ENCODE results near the gene TOM1.

TOM1 gene

DNA sequence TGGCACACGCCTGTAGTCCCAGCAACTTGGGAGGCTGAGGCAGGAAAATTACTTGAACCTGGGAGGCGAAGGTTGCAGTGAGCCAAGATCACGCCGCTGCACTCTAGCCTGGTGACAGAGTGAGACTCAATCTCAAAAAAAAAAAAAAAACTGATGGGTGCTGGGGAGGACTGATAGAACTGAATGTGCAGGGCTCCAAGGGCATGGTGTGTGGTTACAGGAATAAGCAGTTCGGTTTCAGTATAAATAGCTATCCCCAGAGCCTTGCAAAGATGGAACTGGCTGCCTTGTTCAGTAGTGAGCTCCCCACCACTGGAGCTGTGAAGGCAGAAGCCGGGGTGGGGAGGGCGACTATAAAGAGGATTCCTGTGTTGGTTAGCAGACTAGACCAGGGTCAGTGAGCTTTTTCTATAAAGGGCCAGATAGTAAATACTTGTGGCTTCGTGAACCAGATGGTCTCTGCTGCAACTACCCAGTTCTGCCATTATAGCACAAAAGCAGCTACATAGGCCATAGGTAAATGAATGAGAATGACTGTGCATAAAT, 5.9 kb downstream of the TOM1 start:
- TF ChIP-seq CTCF (IDR thresholded peaks at IDR 0.05; ENCODE audit: low read depth, low read length, missing control alignments), result no peak
- H3K4me3 ChIP-seq (ENCODE audit: low read depth, low read length), result no peak overlapping the region
- in situ Hi-C loops (cut with HindIII; ENCODE audit: low sequenced_read_pairs), result no loop called here
- DNase-seq (ENCODE audit: low read depth), result no peak

GRCh38 chr22:35306350-35306967, 6.8 kb downstream of the TOM1 start:
- TF ChIP-seq CTCF (IDR thresholded peaks at IDR 0.05; ENCODE audit: low read depth, low read length, missing control alignments), result no peak
- H3K4me3 ChIP-seq (ENCODE audit: low read depth, low read length), result no peak overlapping the region
- in situ Hi-C loops (cut with HindIII; ENCODE audit: low sequenced_read_pairs), result no loop called here
- DNase-seq (ENCODE audit: low read depth), result no peak

GRCh38 chr22:35307372-35307771, 7.7 kb downstream of the TOM1 start:
- H3K4me3 ChIP-seq (ENCODE audit: low read depth, low read length), result no peak overlapping the region
- in situ Hi-C loops (cut with HindIII; ENCODE audit: low sequenced_read_pairs), result no loop called here
- no peak for DNase-seq (ENCODE audit: low read depth)
- TF ChIP-seq CTCF (IDR thresholded peaks at IDR 0.05; ENCODE audit: low read depth, low read length, missing control alignments), result no peak

GRCh38 chr22:35307892-35308291, 8.2 kb downstream of the TOM1 start:
- H3K4me3 ChIP-seq (ENCODE audit: low read depth, low read length), result no peak overlapping the region
- in situ Hi-C loops (cut with HindIII; ENCODE audit: low sequenced_read_pairs), result no loop called here
- DNase-seq (ENCODE audit: low read depth), result no peak
- no peak for TF ChIP-seq CTCF (IDR thresholded peaks at IDR 0.05; ENCODE audit: low read depth, low read length, missing control alignments)

GRCh38 chr22:35308480-35309021, 8.9 kb downstream of the TOM1 start:
- in situ Hi-C loops (cut with HindIII; ENCODE audit: low sequenced_read_pairs), result no loop called here
- no peak for TF ChIP-seq CTCF (IDR thresholded peaks at IDR 0.05; ENCODE audit: low read depth, low read length, missing control alignments)
- no peak overlapping the region for H3K4me3 ChIP-seq (ENCODE audit: low read depth, low read length)
- DNase-seq (ENCODE audit: low read depth), result no peak

DNA sequence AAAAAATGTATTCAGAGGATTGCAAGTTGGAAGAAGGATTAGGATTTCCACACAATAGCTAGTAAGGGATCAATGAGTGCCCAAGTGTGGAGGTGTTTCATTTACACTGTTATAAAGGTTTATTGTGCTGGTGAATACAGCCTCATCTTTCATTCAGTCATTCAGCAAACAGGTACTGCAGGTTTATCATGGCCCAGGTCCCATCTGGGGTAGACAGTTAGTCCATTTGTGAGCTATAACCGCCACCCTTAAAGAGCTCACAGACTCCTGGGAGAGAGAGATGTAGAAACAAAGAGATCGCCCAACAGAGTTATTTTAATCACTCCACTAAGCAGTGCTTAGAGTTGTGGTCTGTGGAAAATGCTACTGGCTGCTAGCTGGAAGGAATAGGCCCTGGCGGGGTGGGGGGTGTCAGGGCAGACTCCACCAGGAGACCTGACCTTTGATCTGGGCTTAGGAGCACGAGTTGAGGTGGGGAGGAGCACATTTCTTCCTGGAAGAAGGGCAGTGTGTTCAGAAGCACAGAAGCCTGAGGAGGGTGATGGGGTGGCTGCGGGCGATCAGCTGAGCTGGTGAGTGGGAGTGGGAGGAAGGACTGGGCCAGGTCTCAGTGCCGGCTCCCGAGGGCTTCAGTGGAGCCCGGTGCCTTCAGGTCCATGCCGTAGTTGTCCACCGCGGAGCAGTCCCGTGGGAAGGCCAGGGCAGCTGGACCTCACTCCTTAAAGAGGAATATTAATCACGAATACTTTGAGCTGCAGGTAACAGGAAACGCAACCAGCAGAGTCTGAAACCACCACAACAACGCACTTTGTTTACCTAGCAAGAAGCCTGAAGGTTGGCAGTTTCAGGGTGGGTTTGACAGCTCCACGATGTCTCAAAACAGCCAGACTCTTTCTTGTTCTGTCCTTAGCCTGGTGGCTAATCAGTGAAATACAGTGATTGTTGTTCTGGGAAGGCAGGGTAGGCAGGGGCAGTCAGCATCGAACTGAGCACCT, 11.2 kb downstream of the TOM1 start:
- DNase-seq (ENCODE audit: low read depth), result no peak

More for the DNA sequence above, 11.2 kb downstream of the TOM1 start:
- in situ Hi-C loops (cut with HindIII; ENCODE audit: low sequenced_read_pairs), result no loop called here
- no peak for TF ChIP-seq CTCF (IDR thresholded peaks at IDR 0.05; ENCODE audit: low read depth, low read length, missing control alignments)
- H3K4me3 ChIP-seq (ENCODE audit: low read depth, low read length), result no peak overlapping the region
